ENCODE measurements around the gene UTS2B.

Gene UTS2B

GRCh38 chr3:191362524-191363090, 32.3 kb upstream of the UTS2B start:
- no peak for TF ChIP-seq CTCF (IDR thresholded peaks at IDR 0.05; ENCODE audit: unreplicated experiment in 3 of 3)
- H3K27ac Mint-ChIP-seq = no peak overlapping the region
- no peaks in the 10 kb centered on the region for H3K9me3 Mint-ChIP-seq
- peaks cover 78% of the 10 kb centered on the region for H3K36me3 Mint-ChIP-seq (ENCODE audit: low read depth)
- H3K27me3 Mint-ChIP-seq (ENCODE audit: low read depth) = no peaks in the 10 kb centered on the region
- no peak overlapping the region for H3K4me3 Mint-ChIP-seq
- H3K4me1 Mint-ChIP-seq = no peaks in the 10 kb centered on the region

- Mint-ChIP-seq H3K9me3 (no peaks in the 10 kb centered on the region), H3K4me3 (no peak overlapping the region), H3K4me1 (no peaks in the 10 kb centered on the region), H3K36me3 (ENCODE audit: low read depth) (peaks cover 80% of the 10 kb centered on the region), H3K27me3 (ENCODE audit: low read depth) (no peaks in the 10 kb centered on the region), H3K27ac (no peak overlapping the region)
- TF ChIP-seq CTCF (IDR thresholded peaks at IDR 0.05; ENCODE audit: unreplicated experiment in 3 of 3) = no peak
Observed at GRCh38 chr3:191362037-191362436, 31.7 kb upstream of the UTS2B start.

GRCh38 chr3:191361456-191361855, 31.1 kb upstream of the UTS2B start:
- Mint-ChIP-seq H3K27ac (no peak overlapping the region), H3K4me1 (no peaks in the 10 kb centered on the region), H3K27me3 (ENCODE audit: low read depth) (no peaks in the 10 kb centered on the region)

GRCh38 chr3:191360620-191361019, 30.3 kb upstream of the UTS2B start:
- H3K36me3 Mint-ChIP-seq (ENCODE audit: low read depth) = peaks cover 76% of the 10 kb centered on the region
- H3K4me1 Mint-ChIP-seq = peaks cover 3% of the 10 kb centered on the region
- H3K27me3 Mint-ChIP-seq (ENCODE audit: low read depth) = no peaks in the 10 kb centered on the region
- no peak overlapping the region for H3K4me3 Mint-ChIP-seq
- no peak overlapping the region for H3K27ac Mint-ChIP-seq
- TF ChIP-seq CTCF (IDR thresholded peaks at IDR 0.05; ENCODE audit: unreplicated experiment in 3 of 3) = no peak
- H3K9me3 Mint-ChIP-seq = no peaks in the 10 kb centered on the region

More at GRCh38 chr3:191361456-191361855, 31.1 kb upstream of the UTS2B start:
- no peak for TF ChIP-seq CTCF (IDR thresholded peaks at IDR 0.05; ENCODE audit: unreplicated experiment in 3 of 3)
- H3K36me3 Mint-ChIP-seq (ENCODE audit: low read depth) = peaks cover 76% of the 10 kb centered on the region
- no peak overlapping the region for H3K4me3 Mint-ChIP-seq
- H3K9me3 Mint-ChIP-seq = no peaks in the 10 kb centered on the region

- Mint-ChIP-seq H3K4me1 (peaks cover 3% of the 10 kb centered on the region), H3K9me3 (no peaks in the 10 kb centered on the region), H3K4me3 (no peak overlapping the region), H3K36me3 (ENCODE audit: low read depth) (peaks cover 65% of the 10 kb centered on the region), H3K27ac (no peak overlapping the region), H3K27me3 (ENCODE audit: low read depth) (no peaks in the 10 kb centered on the region)
- no peak for TF ChIP-seq CTCF (IDR thresholded peaks at IDR 0.05; ENCODE audit: unreplicated experiment in 3 of 3)
Observed at GRCh38 chr3:191358929-191359328, 28.6 kb upstream of the UTS2B start.

- H3K4me3 Mint-ChIP-seq = no peak overlapping the region
- no peaks in the 10 kb centered on the region for H3K9me3 Mint-ChIP-seq
- H3K4me1 Mint-ChIP-seq = peaks cover 3% of the 10 kb centered on the region
- no peak overlapping the region for H3K27ac Mint-ChIP-seq
- TF ChIP-seq CTCF (IDR thresholded peaks at IDR 0.05; ENCODE audit: unreplicated experiment in 3 of 3) = no peak
- no peaks in the 10 kb centered on the region for H3K27me3 Mint-ChIP-seq (ENCODE audit: low read depth)
- peaks cover 57% of the 10 kb centered on the region for H3K36me3 Mint-ChIP-seq (ENCODE audit: low read depth)
Observed at GRCh38 chr3:191357909-191358308, 27.6 kb upstream of the UTS2B start.

All from nephron (organoid).